ENCODE data around the gene LETM1.

GRCh38 chr4:1764670-1765069, 91.3 kb downstream of the LETM1 start:
- TF ChIP-seq CTCF (IDR thresholded peaks at IDR 0.05) (no peak), POLR2A (IDR thresholded peaks at IDR 0.05) (no peak)
